GM06990 (cell line): ENCODE measurements around the gene CAPN1.

Source experiments
- DNase-seq: peaks from one replicate; pipeline ENCODE4 v3.0.0-alpha.2; 2011; ENCODE audit not compliant: insufficient read length; ENCODE audit errors: extremely low read depth
- H3K27me3 ChIP-seq: replicated peaks from 2 replicates; pipeline ENCODE4 v1.6.0; 2011; ENCODE audit warnings: low read length; ENCODE audit not compliant: control insufficient read depth, insufficient read depth
- H3K36me3 ChIP-seq: 2 replicates; pipeline ENCODE4 v1.5.1; 2011; ENCODE audit warnings: low read length; ENCODE audit not compliant: control insufficient read depth, insufficient read depth
- H3K4me3 ChIP-seq: replicated peaks from 2 replicates; pipeline ENCODE4 v1.5.1; 2011; ENCODE audit warnings: low read depth, mild to moderate bottlenecking, control low read depth, low read length
- TF ChIP-seq, protein P1 (sequence below): IDR thresholded peaks from 2 replicates; pipeline ENCODE4 v1.5.1; 2011; ENCODE audit warnings: low read length, control low read depth, mild to moderate bottlenecking, inconsistent platforms; ENCODE audit not compliant: insufficient read depth, poor library complexity, severe bottlenecking

Gene CAPN1

DNA sequence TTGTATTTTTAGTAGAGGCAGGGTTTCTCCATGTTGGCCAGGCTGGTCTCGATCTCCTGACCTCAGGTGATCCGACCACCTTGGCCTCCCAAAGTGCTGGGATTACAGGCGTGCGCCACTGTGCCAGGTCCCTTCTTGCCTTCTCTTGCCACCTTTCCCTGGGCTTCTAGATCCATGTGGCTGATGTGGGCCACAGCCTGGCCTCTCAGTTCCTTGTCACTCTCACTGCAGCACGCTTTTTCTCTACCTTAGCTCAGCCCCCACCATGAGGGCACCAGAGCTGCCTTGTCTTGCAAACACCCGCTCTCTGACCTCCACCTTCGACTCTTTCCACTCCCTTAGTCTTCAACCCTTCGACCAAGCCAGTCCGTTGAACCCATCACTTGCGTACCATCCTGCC lies 7.5 kb downstream of the CAPN1 start:
- Histone ChIP-seq H3K36me3 (peaks cover 30% of the 10 kb centered on the region), H3K4me3 (no peak overlapping the region), H3K27me3 (no peaks in the 10 kb centered on the region)
- TF ChIP-seq, protein P1, sequence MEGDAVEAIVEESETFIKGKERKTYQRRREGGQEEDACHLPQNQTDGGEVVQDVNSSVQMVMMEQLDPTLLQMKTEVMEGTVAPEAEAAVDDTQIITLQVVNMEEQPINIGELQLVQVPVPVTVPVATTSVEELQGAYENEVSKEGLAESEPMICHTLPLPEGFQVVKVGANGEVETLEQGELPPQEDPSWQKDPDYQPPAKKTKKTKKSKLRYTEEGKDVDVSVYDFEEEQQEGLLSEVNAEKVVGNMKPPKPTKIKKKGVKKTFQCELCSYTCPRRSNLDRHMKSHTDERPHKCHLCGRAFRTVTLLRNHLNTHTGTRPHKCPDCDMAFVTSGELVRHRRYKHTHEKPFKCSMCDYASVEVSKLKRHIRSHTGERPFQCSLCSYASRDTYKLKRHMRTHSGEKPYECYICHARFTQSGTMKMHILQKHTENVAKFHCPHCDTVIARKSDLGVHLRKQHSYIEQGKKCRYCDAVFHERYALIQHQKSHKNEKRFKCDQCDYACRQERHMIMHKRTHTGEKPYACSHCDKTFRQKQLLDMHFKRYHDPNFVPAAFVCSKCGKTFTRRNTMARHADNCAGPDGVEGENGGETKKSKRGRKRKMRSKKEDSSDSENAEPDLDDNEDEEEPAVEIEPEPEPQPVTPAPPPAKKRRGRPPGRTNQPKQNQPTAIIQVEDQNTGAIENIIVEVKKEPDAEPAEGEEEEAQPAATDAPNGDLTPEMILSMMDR, result no peak
- no peak for DNase-seq

DNA sequence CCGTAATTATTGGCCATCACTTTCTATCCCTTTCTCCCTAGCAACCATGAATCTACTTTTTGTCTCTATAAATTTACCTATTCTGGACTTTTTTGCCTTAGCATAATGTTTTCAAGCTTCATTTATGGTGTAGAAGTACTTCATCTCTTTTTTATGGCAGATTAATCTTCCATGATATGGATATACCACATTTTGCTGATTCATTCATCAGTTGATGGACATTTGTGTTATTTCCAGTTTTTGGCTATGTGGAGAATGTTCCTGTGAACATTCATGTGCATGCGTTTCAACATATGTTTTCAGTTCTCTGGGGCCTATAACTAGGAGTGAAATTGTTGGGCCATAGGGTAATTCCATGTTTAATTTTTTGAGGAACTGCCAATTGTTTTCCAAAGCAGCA lies 12.8 kb downstream of the CAPN1 start:
- Histone ChIP-seq H3K4me3 (no peak overlapping the region), H3K27me3 (no peaks in the 10 kb centered on the region), H3K36me3 (peaks cover 3% of the 10 kb centered on the region)
- DNase-seq, result no peak
- TF ChIP-seq, protein P1, result no peak

DNA sequence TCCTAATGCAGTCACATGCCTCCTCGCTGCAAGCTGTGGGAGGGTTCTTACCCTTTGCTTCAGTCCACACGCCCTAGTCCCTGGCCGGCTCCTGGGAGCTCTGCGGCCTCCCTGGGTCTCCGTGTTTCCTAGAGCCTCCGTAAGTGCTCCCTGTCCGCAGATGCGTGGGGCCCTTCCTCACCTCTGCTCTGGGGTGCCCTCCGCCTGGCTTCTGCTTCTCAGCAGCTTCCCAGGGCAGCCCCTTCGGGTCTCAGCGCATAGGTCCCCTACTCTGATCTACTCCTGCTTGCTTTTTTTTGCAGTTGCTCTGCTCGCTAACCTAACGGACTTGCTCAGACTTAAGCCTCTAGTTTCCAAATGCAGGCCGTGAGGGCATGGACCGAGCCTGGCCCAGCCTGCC lies 22.4 kb downstream of the CAPN1 start:
- Histone ChIP-seq H3K27me3 (no peaks in the 10 kb centered on the region), H3K4me3 (no peak overlapping the region)
- DNase-seq, result no peak

DNA sequence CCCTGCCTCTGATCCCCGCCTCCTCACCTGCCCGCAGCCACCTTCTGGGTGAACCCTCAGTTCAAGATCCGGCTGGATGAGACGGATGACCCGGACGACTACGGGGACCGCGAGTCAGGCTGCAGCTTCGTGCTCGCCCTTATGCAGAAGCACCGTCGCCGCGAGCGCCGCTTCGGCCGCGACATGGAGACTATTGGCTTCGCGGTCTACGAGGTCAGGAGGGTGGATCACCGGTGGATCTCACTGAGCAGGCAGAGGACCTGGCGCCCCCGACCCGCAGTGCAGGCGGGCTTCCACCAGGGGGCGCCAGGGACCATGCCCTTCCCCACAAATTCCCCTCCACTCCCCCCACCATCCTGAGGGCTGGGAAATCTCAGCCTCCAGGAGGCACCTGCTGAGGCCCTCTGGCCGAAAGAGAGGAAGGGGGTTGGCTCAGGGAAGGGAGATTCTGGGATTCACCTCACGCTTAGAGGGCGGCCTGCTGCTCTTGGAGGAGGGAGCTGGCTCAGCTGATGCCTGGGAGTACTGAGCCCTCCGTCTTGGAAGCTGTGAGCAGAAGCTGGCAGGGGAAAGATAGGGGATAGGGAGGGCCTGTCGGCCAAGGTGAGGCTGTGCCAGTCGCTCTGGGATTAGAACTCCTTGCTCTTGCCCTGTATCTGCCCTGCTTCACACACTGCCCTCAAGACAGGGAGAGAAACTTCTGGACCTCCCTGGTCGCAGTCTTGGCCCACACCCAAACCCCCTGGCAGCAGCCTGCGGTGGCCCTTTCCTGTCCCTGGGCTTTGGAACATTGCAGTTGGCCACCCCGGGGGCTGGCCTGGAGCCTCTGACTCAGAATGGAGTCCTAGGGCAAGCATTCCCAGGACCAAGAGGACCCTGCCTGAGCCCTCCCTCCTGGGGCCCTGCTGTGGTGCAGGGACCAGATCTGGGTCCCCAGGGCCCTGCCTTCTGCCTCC lies 23.2 kb downstream of the CAPN1 start:
- Histone ChIP-seq H3K4me3 (no peak overlapping the region), H3K27me3 (no peaks in the 10 kb centered on the region), H3K36me3 (peaks cover 43% of the 10 kb centered on the region)
- TF ChIP-seq, protein P1, result peak; percentile 96
- DNase-seq, result peak; percentile 64

More for the DNA sequence above, 22.4 kb downstream of the CAPN1 start:
- peaks cover 37% of the 10 kb centered on the region for H3K36me3 ChIP-seq
- TF ChIP-seq, protein P1, result no peak

DNA sequence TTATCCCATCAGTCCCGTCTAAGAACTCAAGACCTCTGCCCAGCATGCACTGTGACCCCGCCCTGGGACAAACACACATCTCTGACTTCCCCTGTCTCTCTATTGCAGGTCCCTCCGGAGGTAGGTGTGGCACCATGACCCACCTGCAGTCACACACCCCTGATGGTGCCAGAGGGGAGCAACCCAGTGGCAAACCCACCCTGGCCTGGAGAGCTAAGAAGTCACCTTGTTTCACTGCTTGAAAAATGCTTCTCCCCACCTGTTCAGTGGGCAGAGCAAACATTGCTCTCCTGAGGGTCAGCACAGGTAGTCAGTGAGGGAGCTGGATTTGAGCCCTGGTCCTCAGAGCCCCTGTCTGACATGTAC lies 23.9 kb downstream of the CAPN1 start:
- DNase-seq, result no peak

More for the DNA sequence above, 23.9 kb downstream of the CAPN1 start:
- H3K36me3 ChIP-seq, result peaks cover 48% of the 10 kb centered on the region
- no peak overlapping the region for H3K4me3 ChIP-seq
- no peaks in the 10 kb centered on the region for H3K27me3 ChIP-seq
- TF ChIP-seq, protein P1, result no peak
